Subcutaneous adipose tissue (tissue), 4 donors: ENCODE results near the gene ABCB8. TPM values are rescaled to one million over a fixed set of nuclear protein-coding genes. Genes with fewer than 3 reads are reported as not detected.

Experiments
- CTCF ChIP-seq: fragments of 450-650 bp; IDR thresholded peaks from one replicate; pipeline ENCODE4 v1.5.1; 2016; ENCODE audit warnings: low read depth, mild to moderate bottlenecking, control low read depth, antibody characterized with exemption, moderate library complexity
- total RNA-seq, 4 donors: library from RNA; depleted of rRNA; stranded (reverse); fragments of >200 nt; gene quantifications; one replicate each; pipeline ENCODE4 v1.1.0, GENCODE V29; 2016

The ABCB8 gene
- total RNA-seq, 4 donors from 2014 or later: 13.2 to 45.4 (median 14.9) TPM

- no peak for TF ChIP-seq CTCF
Observed at GRCh38 chr7:150999001-150999400, 29.2 kb upstream of the ABCB8 start.

GRCh38 chr7:150999497-151000230 lies 28.6 kb upstream of the ABCB8 start:
- TF ChIP-seq CTCF: no peak

- no peak for TF ChIP-seq CTCF
Observed at GRCh38 chr7:151000897-151001495, 27.3 kb upstream of the ABCB8 start.

- no peak for TF ChIP-seq CTCF
Observed at GRCh38 chr7:151001546-151001945, 26.7 kb upstream of the ABCB8 start.

GRCh38 chr7:151003572-151003971 lies 24.7 kb upstream of the ABCB8 start:
- no peak for TF ChIP-seq CTCF

- TF ChIP-seq CTCF: no peak
Observed at GRCh38 chr7:151005566-151005965, 22.7 kb upstream of the ABCB8 start.

GRCh38 chr7:151006590-151007300 lies 21.5 kb upstream of the ABCB8 start:
- no peak for TF ChIP-seq CTCF
